Left ventricle myocardium superior (tissue), 1 donor: ENCODE results near the gene TARM1. TPM values are rescaled to one million over a fixed set of nuclear protein-coding genes. Genes with fewer than 3 reads are reported as not detected.
"Not testable (repeated sequence)": the region's sequence is repeated elsewhere in the genome, so short reads cannot be mapped to it uniquely, and the experiment has no call there.

Source experiments
- ATAC-seq: fragments of 200-7000 bp; cut with Tn5 transposase; one replicate; pipeline ENCODE4 v1.9.1; 2020; ENCODE audit warnings: mild to moderate bottlenecking, moderate library complexity
- DNase-seq: peaks from one replicate; pipeline ENCODE4 v3.0.0-alpha.2; 2020
- intact Hi-C: fragments of 100-400 bp; cut with micrococcal nuclease; formaldehyde crosslinking; loops from one replicate; pipeline ENCODE4 v1.11.0; 2022
- total RNA-seq: library from RNA; stranded (reverse); fragmentation: NEBNext Ultra II Directional; extraction: Animal tissue kit (Norgen Biotek cat#: 25700); gene quantifications from one replicate; pipeline ENCODE4 v1.2.1, GENCODE V29; 2021
- donor health status: DM: no; HTN: yes; CAD: no; lungs with severe emphysema.

TARM1 gene
- total RNA-seq, 1 donor from 2014 or later: not detected

DNA sequence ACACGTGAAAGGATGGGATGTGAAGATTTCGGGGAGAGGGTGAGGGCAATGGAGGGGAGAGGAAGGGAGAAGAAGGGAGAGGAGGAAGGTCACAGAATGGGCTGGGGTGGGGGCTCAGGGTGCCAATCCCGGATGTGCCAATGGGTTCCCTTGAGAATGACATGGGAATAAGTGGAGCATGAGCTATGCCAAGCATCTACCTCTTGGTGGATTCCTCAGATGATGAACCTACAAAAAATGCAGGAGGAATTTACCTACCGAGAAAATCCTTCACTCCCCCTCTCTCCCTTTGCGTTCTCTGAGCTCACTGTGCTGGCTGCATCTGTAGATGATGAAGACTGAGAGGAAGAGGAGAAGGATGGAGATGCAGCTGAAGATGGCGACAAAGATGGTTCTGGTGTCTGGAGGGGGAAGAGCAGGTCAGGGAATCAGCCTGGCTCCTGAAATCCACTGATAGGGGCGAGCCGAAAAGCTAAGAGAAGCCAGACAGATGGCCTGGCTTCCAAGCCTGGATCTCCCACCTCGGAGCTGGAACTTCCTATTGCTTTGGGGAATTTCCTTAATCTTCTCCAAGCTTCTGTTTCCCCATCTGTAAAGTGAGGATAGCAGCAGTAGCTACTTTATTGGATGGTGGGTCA, 39.1 kb downstream of the TARM1 start:
- ATAC-seq (no peak), DNase-seq (no peak)
- intact Hi-C loops: no loop called here

DNA sequence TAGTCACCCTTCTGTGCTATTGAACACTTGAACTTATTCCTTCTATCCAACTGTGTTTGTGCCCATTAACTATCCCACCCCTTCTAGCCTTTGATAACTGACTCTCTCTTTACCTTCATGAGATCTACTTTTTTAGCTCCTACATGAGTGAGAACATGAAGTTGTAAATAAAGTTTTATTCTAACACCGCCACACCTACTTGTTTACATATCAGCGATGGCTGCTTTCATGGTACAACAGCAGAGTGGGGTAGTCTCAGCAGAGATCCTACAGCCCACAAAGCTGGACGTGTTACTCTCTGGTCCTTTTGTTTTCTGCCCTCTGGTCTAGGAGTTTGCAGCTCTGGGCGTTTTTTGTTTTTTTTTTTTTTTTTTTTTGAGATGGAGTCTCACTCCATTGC, 41.2 kb downstream of the TARM1 start:
- no peak for ATAC-seq
- intact Hi-C loops: no loop called here

DNA sequence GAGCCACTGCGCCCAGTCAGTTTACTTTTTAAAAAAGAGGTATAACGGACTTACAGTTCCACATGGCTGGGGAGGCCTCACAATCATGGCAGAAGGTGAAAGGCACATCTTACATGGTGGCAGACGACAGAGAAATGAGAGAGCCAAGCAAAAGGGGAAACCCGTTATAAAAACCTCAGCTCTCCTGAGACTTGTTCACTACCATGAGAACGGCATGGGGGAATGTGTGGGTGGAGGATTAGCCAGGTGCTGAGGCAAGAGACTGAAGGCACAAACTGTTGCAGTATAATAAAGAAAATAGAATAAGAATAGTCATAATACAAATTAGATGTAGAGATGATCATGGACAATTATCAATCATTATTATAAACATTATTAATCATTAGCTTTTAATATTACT, 44.6 kb downstream of the TARM1 start:
- DNase-seq, ATAC-seq, intact Hi-C loops: not testable (repeated sequence)

More for the DNA sequence above, 41.2 kb downstream of the TARM1 start:
- DNase-seq: no peak

DNA sequence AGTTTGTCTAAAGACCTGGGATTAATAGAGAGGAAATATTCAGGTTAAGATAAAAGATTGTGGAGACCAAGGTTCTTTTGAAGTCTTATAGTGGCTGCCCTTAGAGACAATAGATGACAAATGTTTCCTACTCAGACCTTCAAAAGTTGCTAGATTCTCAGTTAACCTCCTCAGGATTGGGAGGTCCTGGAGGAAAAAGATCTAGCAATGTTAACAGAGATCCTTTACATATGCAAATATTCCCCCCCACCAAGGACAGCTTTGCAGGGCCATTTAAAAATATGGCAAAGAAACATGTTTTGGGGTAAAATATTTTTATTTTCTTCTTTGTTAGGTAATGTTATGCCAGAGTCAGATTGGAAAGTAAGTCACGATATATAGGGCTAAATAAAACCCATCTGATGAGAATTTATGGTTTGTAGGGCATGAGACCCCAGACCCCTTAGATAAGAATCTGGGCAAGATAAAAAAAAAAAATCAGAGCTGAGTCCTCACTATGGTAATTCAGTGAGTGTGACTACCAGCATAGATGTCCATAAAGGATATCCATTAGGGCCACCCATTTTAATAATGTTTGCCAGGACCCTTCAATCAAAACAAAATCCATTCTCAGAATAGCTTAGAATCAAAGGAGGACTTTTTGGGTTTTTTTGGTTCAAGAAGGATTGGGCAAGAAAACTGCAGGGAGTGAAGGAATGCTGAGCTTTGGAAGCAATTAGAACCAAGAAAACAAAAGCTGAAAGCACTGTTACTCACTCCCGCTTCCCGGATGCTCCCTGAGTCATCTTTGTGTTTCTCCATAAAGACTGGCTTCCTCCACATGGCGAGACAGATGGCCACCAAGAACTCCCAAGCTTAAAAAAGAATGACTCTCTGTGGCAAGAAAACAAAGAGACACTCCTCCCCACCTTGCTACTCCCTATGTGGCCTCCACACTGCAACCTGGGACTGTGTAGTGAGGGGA, 45.7 kb downstream of the TARM1 start:
- ATAC-seq (no peak), DNase-seq (no peak)
- intact Hi-C loops: no loop called here

DNA sequence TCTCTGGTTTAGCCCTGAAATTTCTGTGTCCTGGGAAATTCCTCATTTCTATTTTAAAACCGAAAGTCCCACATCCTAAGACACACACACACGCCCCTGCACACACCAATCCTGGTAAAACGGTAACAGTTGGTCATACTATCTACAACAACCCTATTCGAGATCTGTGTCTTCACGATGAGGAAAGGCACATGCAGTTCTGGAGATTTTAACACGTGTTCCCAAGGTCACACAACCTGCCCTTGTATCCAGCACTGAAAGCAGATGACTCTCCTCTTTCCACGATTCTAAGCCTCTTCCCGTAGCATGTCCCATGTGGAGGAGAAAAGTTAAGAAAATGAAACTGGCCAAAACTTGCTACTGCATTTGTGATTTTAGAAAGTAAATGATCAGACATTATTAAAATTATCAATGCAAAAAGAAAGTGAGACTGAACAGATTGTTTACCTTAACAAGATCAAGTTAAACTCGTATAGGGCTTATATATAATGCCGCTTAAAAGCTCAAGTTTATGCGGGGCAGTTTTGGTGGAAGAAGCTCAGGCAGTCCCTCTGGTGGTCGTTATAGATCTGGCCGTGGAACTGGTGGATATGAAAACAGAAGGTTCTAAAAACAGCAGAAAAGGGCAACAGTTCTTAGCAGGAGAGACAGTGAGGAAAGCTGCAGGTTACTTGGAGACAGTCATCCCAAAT, 50.1 kb downstream of the TARM1 start:
- ATAC-seq (no peak), DNase-seq (no peak)
- intact Hi-C loops: no loop called here

DNA sequence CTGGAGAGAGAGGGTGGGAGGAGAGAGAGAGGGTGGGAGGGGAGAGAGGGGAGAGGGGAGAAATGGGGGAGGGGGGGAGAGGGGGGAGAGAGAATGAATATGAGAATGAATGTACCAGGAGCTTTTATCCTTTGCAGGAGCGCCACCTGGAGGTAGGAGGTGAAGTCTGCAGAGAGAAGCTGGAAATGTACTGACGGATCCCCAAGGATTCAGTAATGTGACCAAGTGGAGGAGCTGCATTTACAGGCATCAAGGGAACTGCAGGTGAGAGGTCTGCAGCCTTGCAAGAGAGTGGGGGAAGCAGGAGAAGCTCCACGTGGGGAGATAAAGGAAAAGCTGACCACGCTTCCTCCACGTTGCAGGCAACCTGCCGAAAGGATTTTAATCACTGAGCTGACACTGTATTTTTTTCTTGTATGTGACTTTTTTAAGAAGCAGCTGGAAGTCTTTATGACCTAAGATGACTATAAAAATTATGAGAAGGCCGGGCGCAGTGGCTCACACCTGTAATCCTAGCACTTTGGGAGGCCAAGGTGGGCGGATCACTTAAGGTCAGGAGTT, 51.2 kb downstream of the TARM1 start:
- intact Hi-C loops: loop anchor here (10.0 kb wide), 2 partner anchors 115 to 185 kb away; no protein-coding TSS in a partner anchor
- no peak for ATAC-seq
- peak; percentile 38 for DNase-seq

DNA sequence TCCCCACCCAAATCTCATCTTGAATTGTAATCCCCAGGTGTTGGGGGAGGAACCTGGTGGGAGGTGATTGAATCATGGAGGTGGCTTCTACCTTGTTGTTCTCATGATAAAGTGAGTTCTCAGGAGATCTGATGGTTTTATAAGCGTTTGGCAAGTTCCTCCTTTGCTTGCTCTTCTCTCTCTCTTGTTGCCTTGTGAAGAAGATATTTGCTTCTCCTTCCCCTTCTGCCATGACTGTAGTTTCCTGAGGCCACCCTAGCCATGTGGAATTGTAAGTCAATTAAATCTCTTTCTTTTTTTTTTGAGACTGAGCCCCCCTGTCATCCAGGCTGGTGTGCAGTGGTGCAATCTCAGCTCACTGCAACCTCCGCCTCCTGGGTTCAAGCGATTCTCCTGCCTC, 51.9 kb downstream of the TARM1 start:
- ATAC-seq (no peak), DNase-seq (no peak)
- intact Hi-C loops: loop anchor here (10.0 kb wide), 2 partner anchors 114 to 184 kb away; no protein-coding TSS in a partner anchor

DNA sequence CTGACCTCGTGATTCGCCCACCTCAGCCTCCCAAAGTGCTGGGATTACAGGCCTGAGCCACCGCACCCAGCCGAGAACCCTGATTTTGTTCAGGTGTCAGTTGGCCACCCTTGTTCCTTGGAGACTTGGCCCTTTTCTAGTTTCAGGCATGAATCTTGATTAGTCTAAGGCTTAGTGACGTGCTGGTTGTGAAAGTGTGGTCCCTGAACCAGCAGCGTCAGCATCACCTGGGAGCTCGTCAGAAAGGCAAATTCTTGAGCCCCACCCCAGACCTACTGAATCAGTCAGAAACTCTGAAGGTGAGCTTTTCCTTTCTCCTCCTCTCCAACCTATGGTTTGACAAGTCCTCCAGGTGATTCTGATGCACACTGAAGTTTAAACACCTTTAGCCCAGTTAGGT, 54.5 kb downstream of the TARM1 start:
- DNase-seq: no peak
- intact Hi-C loops: loop anchor here (10.0 kb wide), 2 partner anchors 112 to 182 kb away; no protein-coding TSS in a partner anchor
- ATAC-seq: no peak

DNA sequence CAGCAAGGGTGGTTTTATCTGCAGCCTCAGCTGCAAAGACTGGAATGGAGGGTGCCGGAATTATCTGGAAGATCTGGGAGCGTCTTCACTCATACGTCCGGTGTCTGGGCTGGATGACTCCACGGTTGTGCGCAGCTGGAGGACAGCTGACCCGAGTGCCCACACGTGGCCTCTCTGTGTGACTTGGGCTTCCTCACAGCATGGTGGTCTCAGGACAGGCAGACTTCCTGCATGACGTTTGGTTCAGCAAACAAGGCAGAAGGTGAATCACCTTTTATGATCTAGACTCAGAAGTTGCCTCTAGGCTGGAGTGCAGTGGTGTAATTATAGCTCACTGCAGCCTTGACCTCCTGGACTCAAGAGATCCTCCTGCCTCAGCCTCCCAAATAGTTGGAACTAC, 56.5 kb downstream of the TARM1 start:
- ATAC-seq (no peak), DNase-seq (no peak)
- intact Hi-C loops: loop anchor here (10.0 kb wide), 2 partner anchors 110 to 180 kb away; no protein-coding TSS in a partner anchor

DNA sequence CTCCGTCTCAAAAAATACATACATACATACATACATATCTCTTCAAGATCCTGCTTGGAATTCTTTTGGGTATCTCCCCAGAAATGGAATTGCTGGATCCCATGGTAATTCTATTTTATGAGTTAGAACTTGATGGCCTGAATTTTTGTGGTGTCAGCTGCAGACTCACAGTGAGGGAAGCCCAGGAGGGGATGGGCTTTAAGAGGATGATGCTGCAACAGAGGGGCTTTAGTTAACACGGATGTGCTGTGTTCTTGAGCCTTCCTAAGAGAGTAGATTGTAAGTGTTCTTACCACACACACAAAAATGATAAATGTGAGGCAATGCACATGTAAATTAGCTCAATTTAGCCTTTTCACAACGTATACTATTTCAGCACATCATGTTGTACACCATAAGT, 58.0 kb downstream of the TARM1 start:
- ATAC-seq (no peak), DNase-seq (no peak)
- intact Hi-C loops: loop anchor here (10.0 kb wide), 2 partner anchors 108 to 178 kb away; no protein-coding TSS in a partner anchor

DNA sequence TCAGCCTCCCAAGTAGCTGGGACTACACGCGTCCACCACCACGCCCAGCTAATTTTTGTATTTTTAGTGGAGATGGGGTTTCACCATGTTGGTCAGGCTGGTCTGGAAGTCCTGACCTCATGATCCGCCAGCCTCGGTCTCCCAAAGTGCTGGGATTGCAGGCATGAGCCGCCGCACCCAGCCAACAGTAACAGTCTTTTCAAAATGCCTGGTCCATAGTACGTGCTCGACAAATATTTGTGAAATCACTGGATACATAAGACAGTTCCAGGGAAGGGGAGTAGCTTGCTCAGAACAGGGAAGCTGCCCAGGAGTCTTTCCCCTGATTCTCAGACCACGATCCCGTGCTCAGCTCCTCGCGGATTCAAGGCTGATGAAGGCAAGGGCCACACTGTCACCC, 59.2 kb downstream of the TARM1 start:
- intact Hi-C loops: loop anchor here (10.0 kb wide), 2 partner anchors 107 to 177 kb away; no protein-coding TSS in a partner anchor
- DNase-seq (no peak), ATAC-seq (no peak)

DNA sequence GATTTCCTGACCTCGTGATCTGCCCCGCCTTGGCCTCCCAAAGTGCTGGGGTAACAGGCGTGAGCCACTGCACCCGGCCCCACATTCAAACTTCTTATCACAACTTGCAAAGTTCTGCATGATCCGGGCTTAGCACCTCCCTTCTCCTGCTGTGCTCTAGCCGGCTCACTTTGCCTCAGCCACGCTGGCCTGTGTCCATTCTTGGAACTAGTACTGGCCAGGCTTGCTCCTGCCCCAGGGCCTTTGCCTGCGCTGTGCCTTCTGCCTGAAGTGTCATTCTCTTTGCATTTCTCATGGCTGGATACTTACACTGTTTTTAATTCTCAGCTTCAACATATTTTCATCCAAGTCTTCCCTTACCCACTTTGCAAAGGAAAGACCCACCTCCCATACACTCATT, 59.8 kb downstream of the TARM1 start:
- intact Hi-C loops: loop anchor here (10.0 kb wide), 2 partner anchors 107 to 177 kb away; no protein-coding TSS in a partner anchor
- DNase-seq: no peak
- ATAC-seq: no peak

Other genes with a start within 250 kb of the TARM1 start
- 112 TPM for gene MYADM, start 213.5 kb downstream of the TARM1 start, total RNA-seq
- not detected for gene PRKCG, start 199.2 kb downstream of the TARM1 start, total RNA-seq
- not detected for gene CACNG7, start 172.1 kb downstream of the TARM1 start, total RNA-seq
- 0.02 TPM for gene CACNG8, start 118.4 kb downstream of the TARM1 start, total RNA-seq
- not detected for gene CACNG6, start 89.7 kb downstream of the TARM1 start, total RNA-seq
- not detected for gene VSTM1, start 17.5 kb downstream of the TARM1 start, total RNA-seq
- 1.1 TPM for gene OSCAR, start 19.4 kb upstream of the TARM1 start, total RNA-seq
- 589 TPM for gene NDUFA3, start 21.5 kb upstream of the TARM1 start, total RNA-seq
- gene TFPT, start 34.3 kb upstream of the TARM1 start, total RNA-seq: 14.3 TPM
- 43.2 TPM for gene PRPF31, start 34.4 kb upstream of the TARM1 start, total RNA-seq
- gene CNOT3, start 56.4 kb upstream of the TARM1 start, total RNA-seq: 23.2 TPM
- gene LENG1, start 78.4 kb upstream of the TARM1 start, total RNA-seq: 5.9 TPM
- gene TMC4, start 91.8 kb upstream of the TARM1 start, total RNA-seq: 1.7 TPM
- gene MBOAT7, start 108.2 kb upstream of the TARM1 start, total RNA-seq: 14.8 TPM
- gene TSEN34, start 109.9 kb upstream of the TARM1 start, total RNA-seq: 18.5 TPM
- gene RPS9, start 119.5 kb upstream of the TARM1 start, total RNA-seq: 601 TPM
- 4.3 TPM for gene LILRB3, start 141.6 kb upstream of the TARM1 start, total RNA-seq
- gene LILRA6, start 161.4 kb upstream of the TARM1 start, total RNA-seq: 2.3 TPM
- 5.5 TPM for gene LILRB5, start 175.9 kb upstream of the TARM1 start, total RNA-seq
- 2.7 TPM for gene LILRB2, start 199.7 kb upstream of the TARM1 start, total RNA-seq
- 1.2 TPM for gene LILRA5, start 231.8 kb upstream of the TARM1 start, total RNA-seq